ENCODE data around the gene PCIF1. TPM values are rescaled to one million over a fixed set of nuclear protein-coding genes. Genes with fewer than 3 reads are reported as not detected.
A peak's percentile ranks its signal among the peaks of the same experiment; 100 is the strongest.

Gene PCIF1
- polyA plus RNA-seq, 3 donors, result 18.6 to 28.2 (median 25.8) TPM

GRCh38 chr20:45957021-45957941, 22.8 kb downstream of the PCIF1 start:
- WGBS, 3 donors, result 84 to 90% (median 85%) methylated on average over 19 of the region's 19 CpGs
- no peak overlapping the region for H3K27ac ChIP-seq (ENCODE audit: low read depth, low read length)

- no peak overlapping the region for H3K27ac ChIP-seq (ENCODE audit: low read depth, low read length)
- WGBS, 3 donors, result 94 to 98% (median 97%) methylated on average over 4 of the region's 4 CpGs
Observed at GRCh38 chr20:45958593-45958992, 24.1 kb downstream of the PCIF1 start.

GRCh38 chr20:45959126-45959525, 24.6 kb downstream of the PCIF1 start:
- WGBS, 3 donors, result 91 to 95% (median 91%) methylated on average over 16 of the region's 16 CpGs
- no peak overlapping the region for H3K27ac ChIP-seq (ENCODE audit: low read depth, low read length)

GRCh38 chr20:45959956-45960630, 25.6 kb downstream of the PCIF1 start:
- no peak overlapping the region for H3K27ac ChIP-seq (ENCODE audit: low read depth, low read length)
- 94 to 97% (median 97%) methylated on average over 14 of the region's 14 CpGs for WGBS, 3 donors

GRCh38 chr20:45962031-45962755, 27.7 kb downstream of the PCIF1 start:
- no peak overlapping the region for H3K27ac ChIP-seq (ENCODE audit: low read depth, low read length)
- WGBS, 3 donors, result 92 to 96% (median 93%) methylated on average over 26 of the region's 26 CpGs

GRCh38 chr20:45963059-45964005, 28.8 kb downstream of the PCIF1 start:
- no peak overlapping the region for H3K27ac ChIP-seq (ENCODE audit: low read depth, low read length)
- WGBS, 3 donors, result 82 to 87% (median 86%) methylated on average over 34 of the region's 34 CpGs

- no peak overlapping the region for H3K27ac ChIP-seq (ENCODE audit: low read depth, low read length)
- WGBS, 3 donors, result 85 to 91% (median 87%) methylated on average over 9 of the region's 9 CpGs
Observed at GRCh38 chr20:45964006-45964400, 29.5 kb downstream of the PCIF1 start.

GRCh38 chr20:45965169-45966002, 30.9 kb downstream of the PCIF1 start:
- no peak overlapping the region for H3K27ac ChIP-seq (ENCODE audit: low read depth, low read length)
- 84 to 92% (median 89%) methylated on average over 18 of the region's 18 CpGs for WGBS, 3 donors

- 91 to 93% (median 91%) methylated on average over 13 of the region's 13 CpGs for WGBS, 3 donors
- no peak overlapping the region for H3K27ac ChIP-seq (ENCODE audit: low read depth, low read length)
Observed at GRCh38 chr20:45967551-45968080, 33.1 kb downstream of the PCIF1 start.

GRCh38 chr20:45968081-45968671, 33.7 kb downstream of the PCIF1 start:
- WGBS, 3 donors, result 87 to 94% (median 89%) methylated on average over 10 of the region's 10 CpGs
- H3K27ac ChIP-seq (ENCODE audit: low read depth, low read length), result no peak overlapping the region

- WGBS, 3 donors, result 73 to 83% (median 83%) methylated on average over 14 of the region's 14 CpGs
- no peak overlapping the region for H3K27ac ChIP-seq (ENCODE audit: low read depth, low read length)
Observed at GRCh38 chr20:45968801-45969711, 34.6 kb downstream of the PCIF1 start.

GRCh38 chr20:45969712-45970634, 35.5 kb downstream of the PCIF1 start:
- 44 to 51% (median 45%) methylated on average over 6 of the region's 6 CpGs for WGBS, 3 donors
- H3K27ac ChIP-seq (ENCODE audit: low read depth, low read length), result no peak overlapping the region

GRCh38 chr20:45970646-45971424, 36.4 kb downstream of the PCIF1 start:
- H3K27ac ChIP-seq (ENCODE audit: low read depth, low read length), result no peak overlapping the region
- WGBS, 3 donors, result 6 to 18% (median 8%) methylated on average over 33 to 34 of the region's 34 CpGs

GRCh38 chr20:45971425-45971674, 36.9 kb downstream of the PCIF1 start:
- 2 to 5% (median 2%) methylated on average over 14 of the region's 14 CpGs for WGBS, 3 donors
- H3K27ac ChIP-seq (ENCODE audit: low read depth, low read length), result peak overlapping the region; percentile 91

All from adipose tissue (tissue), 3 donors.